Kidney (tissue), 14 donors: ENCODE results near the gene UNKL. TPM values are rescaled to one million over a fixed set of nuclear protein-coding genes. Genes with fewer than 3 reads are reported as not detected.

Source experiments
- DNase-seq, 5 donors: peaks; one replicate each; pipeline ENCODE4 v3.0.0-alpha.2; 2013 to 2020
- FAIRE-seq: peaks from 2 replicates; lab custom pipeline; 2012; peaks lifted over from hg19 to GRCh38; lab: Jason Lieb, UNC
- H3K27ac ChIP-seq, 2 donors: one replicate each; pipeline ENCODE4 v1.7.0; 2013; ENCODE audit warnings: low read depth in 2 of 2, low read length in 2 of 2, inconsistent platforms in 1 of 2
- H3K27me3 ChIP-seq: one replicate; pipeline ENCODE4 v1.7.1; 2013; ENCODE audit warnings: low read length, inconsistent platforms; ENCODE audit not compliant: control insufficient read depth, insufficient read depth
- H3K36me3 ChIP-seq, 3 donors: one replicate each; pipeline versions ENCODE4 v1.7.0 to v1.7.1; 2013; ENCODE audit warnings: low read length in 3 of 3, control low read depth in 1 of 3, inconsistent platforms in 1 of 3; ENCODE audit not compliant: insufficient read depth in 3 of 3, control insufficient read depth in 2 of 3
- H3K4me1 ChIP-seq, 3 donors: one replicate each; pipeline versions ENCODE4 v1.7.0 to v1.7.1; 2013; ENCODE audit warnings: low read length in 3 of 3, inconsistent platforms in 1 of 3, low read depth in 1 of 3; ENCODE audit not compliant: control insufficient read depth in 2 of 3, insufficient read depth in 2 of 3
- H3K4me3 ChIP-seq, 3 donors: one replicate each; pipeline versions ENCODE4 v1.7.0 to v1.8.1; 2013; ENCODE audit warnings: low read length in 3 of 3, control low read depth in 1 of 3, inconsistent platforms in 1 of 3
- H3K9ac ChIP-seq, 3 donors: one replicate each; pipeline versions ENCODE4 v1.7.0 to v1.7.1; 2013; ENCODE audit warnings: low read length in 3 of 3, control low read depth in 1 of 3, inconsistent platforms in 1 of 3
- H3K9me3 ChIP-seq, 3 donors: one replicate each; pipeline versions ENCODE4 v1.7.0 to v1.7.1; 2013; ENCODE audit warnings: low read length in 3 of 3, control low read depth in 1 of 3, inconsistent platforms in 1 of 3; ENCODE audit not compliant: control insufficient read depth in 2 of 3, insufficient read depth in 1 of 3
- CTCF ChIP-seq: IDR thresholded peaks from 3 replicates; pipeline ENCODE4 v1.5.1; 2012; ENCODE audit warnings: mild to moderate bottlenecking, moderate library complexity, borderline replicate concordance; ENCODE audit not compliant: insufficient read depth; ENCODE audit errors: extremely low read depth
- intact Hi-C: fragments of 100-400 bp; cut with DNase I; formaldehyde crosslinking; loops from one replicate; pipeline ENCODE4 v1.11.1; 2022
- polyA plus RNA-seq: library from polyadenylated mRNA; stranded (reverse); fragments of 350-450 nt; fragmentation: Illumina TruSeq; extraction: RNeasy Lipid Tissue Mini Kit (QIAGEN cat#74804); gene quantifications from one replicate; pipeline ENCODE4 v1.2.3, GENCODE V29; 2014; ENCODE audit warnings: low read depth, low replicate concordance; ENCODE audit not compliant: insufficient read depth
- total RNA-seq: library from RNA; stranded (reverse); fragmentation: NEBNext Ultra II Directional; extraction: Animal tissue kit (Norgen Biotek cat#: 25700); gene quantifications from one replicate; pipeline ENCODE4 v1.2.1, GENCODE V29; 2021
- donor health status: control.
- donor health status: control.
- donor health status: control.
- donor health status: control.
- donor health status: control.
- donor health status: DM: yes; HTN: yes; CAD: no.
- donor health status: Normal renal cell carcinoma (clear cell type).

Gene UNKL
- total and polyA plus RNA-seq, 2 donors from 2014 or later = 5.5 to 26.0 TPM

- Histone ChIP-seq H3K36me3 (peaks cover 2 to 21% (median 4%) of the 10 kb centered on the region in 3 donors), H3K27ac (no peak overlapping the region), H3K4me3 (no peak overlapping the region), H3K4me1 (no peaks in the 10 kb centered on the region), H3K9me3 (no peaks in the 10 kb centered on the region), H3K27me3 (no peaks in the 10 kb centered on the region), H3K9ac (no peak overlapping the region)
- FAIRE-seq = no peak
- intact Hi-C loops = no loop called here
- no peak for TF ChIP-seq CTCF
- no peak for DNase-seq
Measured at GRCh38 chr16:1393613-1394176, 20.8 kb downstream of the UNKL start.

- H3K27me3 ChIP-seq = no peaks in the 10 kb centered on the region
- H3K4me3 ChIP-seq = no peak overlapping the region
- no peak for TF ChIP-seq CTCF
- FAIRE-seq = no peak
- H3K27ac ChIP-seq = no peak overlapping the region
- H3K36me3 ChIP-seq = peaks cover 2 to 13% (median 2%) of the 10 kb centered on the region in 3 donors
- no peak overlapping the region for H3K9ac ChIP-seq
- no peaks in the 10 kb centered on the region for H3K9me3 ChIP-seq
- intact Hi-C loops = no loop called here
- no peaks in the 10 kb centered on the region for H3K4me1 ChIP-seq
- DNase-seq = no peak
Measured at GRCh38 chr16:1392826-1393225, 21.7 kb downstream of the UNKL start.

- H3K4me1 ChIP-seq = no peaks in the 10 kb centered on the region
- DNase-seq = no peak
Measured at GRCh38 chr16:1390239-1390779, 24.2 kb downstream of the UNKL start.

More at GRCh38 chr16:1390239-1390779, 24.2 kb downstream of the UNKL start:
- Histone ChIP-seq H3K27ac (no peak overlapping the region), H3K9ac (no peak overlapping the region), H3K4me3 (no peak overlapping the region), H3K36me3 (peaks cover 2 to 13% (median 2%) of the 10 kb centered on the region in 3 donors), H3K27me3 (no peaks in the 10 kb centered on the region), H3K9me3 (no peaks in the 10 kb centered on the region)
- TF ChIP-seq CTCF = no peak
- no peak for FAIRE-seq
- intact Hi-C loops = no loop called here
